ENCODE measurements around the gene RAB17. TPM values are rescaled to one million over a fixed set of nuclear protein-coding genes. Genes with fewer than 3 reads are reported as not detected.

Gene RAB17
- total and polyA plus RNA-seq, 10 of the 15 experiments (the other 5 are each of a cell fraction or from before 2014, with no cell fraction given): 0.07 to 1.4 (median 0.28) TPM; not detected in 3

DNA sequence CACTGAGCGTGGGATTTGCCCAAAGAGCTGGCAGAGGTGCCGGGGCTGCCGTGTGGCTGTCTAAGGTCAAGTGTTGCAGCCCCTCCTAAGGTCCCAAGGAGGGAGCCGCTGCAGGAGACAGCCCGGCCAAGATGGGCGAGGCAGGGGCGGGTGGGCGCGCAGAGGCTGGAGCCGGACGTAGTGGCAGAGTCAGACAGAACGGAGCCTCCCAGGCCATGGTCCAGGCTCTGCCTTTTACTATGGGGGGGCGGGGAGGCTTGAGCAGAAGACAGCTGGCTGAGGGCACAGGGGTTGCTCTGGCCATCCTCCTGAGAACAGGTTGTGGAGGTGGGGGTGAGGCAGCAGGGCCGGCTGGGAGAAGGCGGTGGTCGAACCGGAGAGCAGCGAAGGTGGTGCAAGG, 51.6 kb downstream of the RAB17 start:
- peaks cover 6% of the 10 kb centered on the region; the same call in 1 of the 2 replicates for H3K4me1 ChIP-seq (ENCODE audit: control insufficient read depth, insufficient read depth, low read length)
- WGBS (ENCODE audit: insufficient coverage, insufficient replicate concordance, low lambda C conversion rate, missing lambda C conversion rate): 94% methylated on average over 8 of the region's 18 CpGs
- intact Hi-C loops (cut with micrococcal nuclease; ENCODE audit: unreplicated experiment): no loop called here

More for the DNA sequence above, 51.6 kb downstream of the RAB17 start:
- RAD21 ChIA-PET (ENCODE audit: unreplicated experiment): no interaction called here
- TF ChIP-seq, protein P1, sequence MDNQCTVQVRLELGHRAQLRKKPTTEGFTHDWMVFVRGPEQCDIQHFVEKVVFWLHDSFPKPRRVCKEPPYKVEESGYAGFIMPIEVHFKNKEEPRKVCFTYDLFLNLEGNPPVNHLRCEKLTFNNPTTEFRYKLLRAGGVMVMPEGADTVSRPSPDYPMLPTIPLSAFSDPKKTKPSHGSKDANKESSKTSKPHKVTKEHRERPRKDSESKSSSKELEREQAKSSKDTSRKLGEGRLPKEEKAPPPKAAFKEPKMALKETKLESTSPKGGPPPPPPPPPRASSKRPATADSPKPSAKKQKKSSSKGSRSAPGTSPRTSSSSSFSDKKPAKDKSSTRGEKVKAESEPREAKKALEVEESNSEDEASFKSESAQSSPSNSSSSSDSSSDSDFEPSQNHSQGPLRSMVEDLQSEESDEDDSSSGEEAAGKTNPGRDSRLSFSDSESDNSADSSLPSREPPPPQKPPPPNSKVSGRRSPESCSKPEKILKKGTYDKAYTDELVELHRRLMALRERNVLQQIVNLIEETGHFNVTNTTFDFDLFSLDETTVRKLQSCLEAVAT (IDR thresholded peaks at IDR 0.05): no peak
- TF ChIP-seq YY1 (IDR thresholded peaks at IDR 0.05; ENCODE audit: low read depth, low read length) (no peak), BACH1 (IDR thresholded peaks at IDR 0.05; ENCODE audit: borderline replicate concordance) (no peak), RAD21 (IDR thresholded peaks at IDR 0.05; ENCODE audit: insufficient read depth, low read depth, low read length) (no peak), YBX1 (IDR thresholded peaks at IDR 0.05) (no peak), RAD51 (IDR thresholded peaks at IDR 0.05) (no peak), MXI1 (IDR thresholded peaks at IDR 0.05; ENCODE audit: low read depth, low read length) (no peak), RELB (IDR thresholded peaks at IDR 0.05; ENCODE audit: low read depth) (no peak), SP1 (IDR thresholded peaks at IDR 0.05; ENCODE audit: low read depth, low read length) (no peak), TAF1 (IDR thresholded peaks at IDR 0.05; ENCODE audit: borderline replicate concordance, low read depth, low read length) (no peak), POLR2A (IDR thresholded peaks at IDR 0.05; ENCODE audit: low read depth, low read length) (no peak), ESRRA (IDR thresholded peaks at IDR 0.05; ENCODE audit: low read length) (no peak), PML (IDR thresholded peaks at IDR 0.05; ENCODE audit: low read length) (no peak), JUNB (IDR thresholded peaks at IDR 0.05) (no peak), STAT3 (IDR thresholded peaks at IDR 0.05; ENCODE audit: low read depth, low read length) (no peak)
- TF ChIP-seq, protein P2, sequence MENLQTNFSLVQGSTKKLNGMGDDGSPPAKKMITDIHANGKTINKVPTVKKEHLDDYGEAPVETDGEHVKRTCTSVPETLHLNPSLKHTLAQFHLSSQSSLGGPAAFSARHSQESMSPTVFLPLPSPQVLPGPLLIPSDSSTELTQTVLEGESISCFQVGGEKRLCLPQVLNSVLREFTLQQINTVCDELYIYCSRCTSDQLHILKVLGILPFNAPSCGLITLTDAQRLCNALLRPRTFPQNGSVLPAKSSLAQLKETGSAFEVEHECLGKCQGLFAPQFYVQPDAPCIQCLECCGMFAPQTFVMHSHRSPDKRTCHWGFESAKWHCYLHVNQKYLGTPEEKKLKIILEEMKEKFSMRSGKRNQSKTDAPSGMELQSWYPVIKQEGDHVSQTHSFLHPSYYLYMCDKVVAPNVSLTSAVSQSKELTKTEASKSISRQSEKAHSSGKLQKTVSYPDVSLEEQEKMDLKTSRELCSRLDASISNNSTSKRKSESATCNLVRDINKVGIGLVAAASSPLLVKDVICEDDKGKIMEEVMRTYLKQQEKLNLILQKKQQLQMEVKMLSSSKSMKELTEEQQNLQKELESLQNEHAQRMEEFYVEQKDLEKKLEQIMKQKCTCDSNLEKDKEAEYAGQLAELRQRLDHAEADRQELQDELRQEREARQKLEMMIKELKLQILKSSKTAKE (IDR thresholded peaks at IDR 0.05; ENCODE audit: low read depth, poor library complexity, severe bottlenecking): no peak
- TF ChIP-seq, protein P3, sequence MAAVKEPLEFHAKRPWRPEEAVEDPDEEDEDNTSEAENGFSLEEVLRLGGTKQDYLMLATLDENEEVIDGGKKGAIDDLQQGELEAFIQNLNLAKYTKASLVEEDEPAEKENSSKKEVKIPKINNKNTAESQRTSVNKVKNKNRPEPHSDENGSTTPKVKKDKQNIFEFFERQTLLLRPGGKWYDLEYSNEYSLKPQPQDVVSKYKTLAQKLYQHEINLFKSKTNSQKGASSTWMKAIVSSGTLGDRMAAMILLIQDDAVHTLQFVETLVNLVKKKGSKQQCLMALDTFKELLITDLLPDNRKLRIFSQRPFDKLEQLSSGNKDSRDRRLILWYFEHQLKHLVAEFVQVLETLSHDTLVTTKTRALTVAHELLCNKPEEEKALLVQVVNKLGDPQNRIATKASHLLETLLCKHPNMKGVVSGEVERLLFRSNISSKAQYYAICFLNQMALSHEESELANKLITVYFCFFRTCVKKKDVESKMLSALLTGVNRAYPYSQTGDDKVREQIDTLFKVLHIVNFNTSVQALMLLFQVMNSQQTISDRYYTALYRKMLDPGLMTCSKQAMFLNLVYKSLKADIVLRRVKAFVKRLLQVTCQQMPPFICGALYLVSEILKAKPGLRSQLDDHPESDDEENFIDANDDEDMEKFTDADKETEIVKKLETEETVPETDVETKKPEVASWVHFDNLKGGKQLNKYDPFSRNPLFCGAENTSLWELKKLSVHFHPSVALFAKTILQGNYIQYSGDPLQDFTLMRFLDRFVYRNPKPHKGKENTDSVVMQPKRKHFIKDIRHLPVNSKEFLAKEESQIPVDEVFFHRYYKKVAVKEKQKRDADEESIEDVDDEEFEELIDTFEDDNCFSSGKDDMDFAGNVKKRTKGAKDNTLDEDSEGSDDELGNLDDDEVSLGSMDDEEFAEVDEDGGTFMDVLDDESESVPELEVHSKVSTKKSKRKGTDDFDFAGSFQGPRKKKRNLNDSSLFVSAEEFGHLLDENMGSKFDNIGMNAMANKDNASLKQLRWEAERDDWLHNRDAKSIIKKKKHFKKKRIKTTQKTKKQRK (IDR thresholded peaks at IDR 0.05; ENCODE audit: low read depth, low read length): no peak
- Histone ChIP-seq H3K79me2 (ENCODE audit: control insufficient read depth, insufficient read depth, low read length) (no peaks in the 10 kb centered on the region), H3K27me3 (replicated peaks in 1 of 2; ENCODE audit: control insufficient read depth in 2 of 2, insufficient read depth in 2 of 2, low read length in 1 of 2) (peaks cover 0 to 3% of the 10 kb centered on the region in 2 experiments; a peak in 1 of 4 replicates), H3K4me2 (ENCODE audit: control insufficient read depth, insufficient read depth) (no peak overlapping the region), H2AFZ (ENCODE audit: control insufficient read depth, low read depth, low read length) (no peak overlapping the region), H3K27ac (ENCODE audit: control insufficient read depth, insufficient read depth) (no peak overlapping the region), H3K4me3 (no peak overlapping the region), H4K20me1 (ENCODE audit: control insufficient read depth, insufficient read depth) (no peaks in the 10 kb centered on the region), H3K9me3 (replicated peaks; ENCODE audit: control insufficient read depth, insufficient read depth, low read length) (no peaks in the 10 kb centered on the region; the same call in 2 of the 3 replicates), H3K9ac (ENCODE audit: control insufficient read depth, insufficient read depth, low read length) (no peak overlapping the region), H3K36me3 (ENCODE audit: control insufficient read depth in 2 of 2, insufficient read depth in 2 of 2, low read length in 1 of 2) (no peaks in the 10 kb centered on the region)
- POLR2A ChIA-PET: no interaction called here
- SMC1A ChIA-PET (ENCODE audit: uncharacterized antibody, unreplicated experiment): interaction anchor here (1.1 to 3.5 kb wide), 3 partner anchors 12 to 26 kb away, joined by 3 to 16 read pairs (median 11); no protein-coding TSS in a partner anchor
- in situ Hi-C loops (cut with MboI): no loop called here
- no TSS peak for BruUV-seq (replicated peaks)
- FAIRE-seq (no peak), DNase-seq (ENCODE audit: low read depth, low spot score) (no peak), ATAC-seq (no peak)
- CTCF ChIA-PET: interaction anchor here (0.5 to 2.0 kb wide), 3 partner anchors 26 to 152 kb away, joined by 3 to 9 read pairs (median 5); no protein-coding TSS in a partner anchor

Data from GM12878 (cell line).